ENCODE measurements around the gene OPN3.

The OPN3 gene

DNA sequence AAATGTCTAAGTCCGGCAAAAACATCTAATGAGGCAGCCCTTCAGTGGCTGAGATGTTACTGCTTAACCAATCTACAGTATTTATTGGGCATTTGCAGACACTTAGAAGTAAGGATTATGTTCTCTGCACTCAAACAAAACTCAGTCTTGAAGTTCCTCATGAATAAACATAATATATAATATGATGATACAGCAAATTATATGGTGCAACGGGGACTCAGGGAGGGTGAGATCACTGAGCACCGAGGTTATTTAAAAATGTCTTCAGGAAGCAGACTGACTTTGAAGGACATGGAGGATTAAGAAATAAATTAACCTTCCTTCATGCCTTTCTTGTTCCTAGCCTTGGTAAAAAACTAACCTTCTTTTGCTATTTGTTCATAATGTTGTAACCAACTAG lies 39.8 kb upstream of the OPN3 start:
- H3K4me3 ChIP-seq (ENCODE audit: low read depth, low read length), result no peak overlapping the region
- no peaks in the 10 kb centered on the region for H3K4me1 ChIP-seq
- TF ChIP-seq CTCF (IDR thresholded peaks at IDR 0.05), result no peak
- no peak overlapping the region for H3K9ac ChIP-seq
- no peak overlapping the region for H2AFZ ChIP-seq
- no peaks in the 10 kb centered on the region for H3K9me3 ChIP-seq (ENCODE audit: control insufficient read depth, low read length)
- H3K79me2 ChIP-seq, result no peaks in the 10 kb centered on the region
- no peaks in the 10 kb centered on the region for H3K27me3 ChIP-seq (ENCODE audit: control insufficient read depth, insufficient read depth, low read length)
- no peak overlapping the region for H3K27ac ChIP-seq
- H3K4me2 ChIP-seq (ENCODE audit: low read length), result no peak overlapping the region
- no peaks in the 10 kb centered on the region for H3K36me3 ChIP-seq (ENCODE audit: control insufficient read depth, insufficient read depth, low read length)

DNA sequence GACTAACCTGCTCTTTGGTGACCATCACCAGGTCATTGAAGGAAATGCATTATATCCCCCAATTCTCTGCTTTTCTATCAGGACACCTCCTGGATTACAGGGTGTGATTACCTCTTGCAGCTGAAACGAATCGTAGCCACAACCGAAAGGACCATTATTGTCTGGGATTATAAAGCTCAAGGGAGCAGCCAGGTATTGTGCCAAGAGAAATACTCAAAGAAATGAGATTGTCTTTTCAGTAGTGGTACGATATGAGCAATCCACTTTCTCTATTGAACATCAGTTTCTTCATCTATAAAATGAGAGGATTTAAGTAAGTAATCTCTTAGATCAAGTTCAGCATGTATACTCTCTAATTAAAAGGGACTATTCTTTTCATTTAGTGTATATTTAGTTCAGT lies 39.2 kb upstream of the OPN3 start:
- H3K9me3 ChIP-seq (ENCODE audit: control insufficient read depth, low read length), result no peaks in the 10 kb centered on the region
- no peaks in the 10 kb centered on the region for H3K27me3 ChIP-seq (ENCODE audit: control insufficient read depth, insufficient read depth, low read length)
- no peak overlapping the region for H3K4me2 ChIP-seq (ENCODE audit: low read length)
- no peak overlapping the region for H3K4me3 ChIP-seq (ENCODE audit: low read depth, low read length)
- no peaks in the 10 kb centered on the region for H3K79me2 ChIP-seq
- no peak for TF ChIP-seq CTCF (IDR thresholded peaks at IDR 0.05)
- H3K27ac ChIP-seq, result no peak overlapping the region
- H3K36me3 ChIP-seq (ENCODE audit: control insufficient read depth, insufficient read depth, low read length), result no peaks in the 10 kb centered on the region
- H3K4me1 ChIP-seq, result no peaks in the 10 kb centered on the region
- H3K9ac ChIP-seq, result no peak overlapping the region
- no peak overlapping the region for H2AFZ ChIP-seq

DNA sequence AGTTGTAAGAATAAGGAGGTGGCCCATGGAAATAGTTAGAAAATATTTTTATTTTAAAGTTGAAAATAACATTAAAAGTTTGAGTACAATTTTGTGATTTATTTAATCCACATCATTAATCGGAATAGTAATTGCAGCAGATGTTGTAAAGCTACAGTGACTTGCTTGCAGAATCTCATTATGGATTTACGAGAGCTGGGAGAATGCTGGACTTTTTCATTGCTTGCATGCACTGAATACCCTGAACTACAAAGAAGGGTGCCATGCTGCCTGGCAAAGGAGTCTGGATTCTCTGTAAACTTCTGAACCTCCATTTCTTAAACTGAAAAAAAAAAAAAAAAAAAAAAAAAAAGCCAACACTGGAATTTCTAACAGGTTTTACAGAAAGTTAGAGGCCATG lies 38.4 kb upstream of the OPN3 start:
- Histone ChIP-seq H3K79me2 (no peaks in the 10 kb centered on the region), H3K4me1 (no peaks in the 10 kb centered on the region), H3K9me3 (ENCODE audit: control insufficient read depth, low read length) (no peaks in the 10 kb centered on the region), H3K36me3 (ENCODE audit: control insufficient read depth, insufficient read depth, low read length) (no peaks in the 10 kb centered on the region), H3K9ac (no peak overlapping the region), H2AFZ (no peak overlapping the region), H3K27ac (no peak overlapping the region), H3K4me3 (ENCODE audit: low read depth, low read length) (no peak overlapping the region), H3K4me2 (ENCODE audit: low read length) (no peak overlapping the region), H3K27me3 (ENCODE audit: control insufficient read depth, insufficient read depth, low read length) (no peaks in the 10 kb centered on the region)
- no peak for TF ChIP-seq CTCF (IDR thresholded peaks at IDR 0.05)

GRCh38 chr1:241677201-241677600 lies 37.0 kb upstream of the OPN3 start:
- Histone ChIP-seq H3K4me2 (ENCODE audit: low read length) (no peak overlapping the region), H3K36me3 (ENCODE audit: control insufficient read depth, insufficient read depth, low read length) (no peaks in the 10 kb centered on the region), H3K27me3 (ENCODE audit: control insufficient read depth, insufficient read depth, low read length) (no peaks in the 10 kb centered on the region), H2AFZ (no peak overlapping the region), H3K9ac (no peak overlapping the region), H3K4me1 (no peaks in the 10 kb centered on the region), H3K4me3 (ENCODE audit: low read depth, low read length) (no peak overlapping the region), H3K9me3 (ENCODE audit: control insufficient read depth, low read length) (no peaks in the 10 kb centered on the region), H3K79me2 (no peaks in the 10 kb centered on the region), H3K27ac (no peak overlapping the region)
- TF ChIP-seq CTCF (IDR thresholded peaks at IDR 0.05), result no peak

DNA sequence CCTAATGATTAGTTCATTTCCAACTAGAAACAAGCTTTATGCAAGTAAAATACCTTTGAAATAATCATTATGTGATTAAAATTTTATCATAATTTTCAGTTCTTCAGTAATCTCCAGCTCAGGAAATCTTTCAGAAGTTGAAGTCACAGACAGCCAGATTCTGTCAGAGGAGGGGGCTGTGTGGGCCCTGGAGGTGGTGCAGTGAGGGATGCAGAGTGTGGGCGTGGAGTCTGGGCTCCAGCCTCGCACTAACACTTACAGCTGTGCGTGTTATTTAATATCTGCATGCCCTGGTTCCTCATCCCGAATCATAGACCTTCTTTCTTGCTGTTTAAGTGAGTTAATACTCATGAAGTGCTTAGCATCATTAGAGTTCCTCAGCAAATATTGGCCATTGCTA lies 35.8 kb upstream of the OPN3 start:
- H3K79me2 ChIP-seq, result no peaks in the 10 kb centered on the region
- no peak overlapping the region for H3K4me2 ChIP-seq (ENCODE audit: low read length)
- no peaks in the 10 kb centered on the region for H3K36me3 ChIP-seq (ENCODE audit: control insufficient read depth, insufficient read depth, low read length)
- no peak overlapping the region for H3K9ac ChIP-seq
- H3K27ac ChIP-seq, result no peak overlapping the region
- no peaks in the 10 kb centered on the region for H3K4me1 ChIP-seq
- H3K27me3 ChIP-seq (ENCODE audit: control insufficient read depth, insufficient read depth, low read length), result no peaks in the 10 kb centered on the region
- no peaks in the 10 kb centered on the region for H3K9me3 ChIP-seq (ENCODE audit: control insufficient read depth, low read length)
- TF ChIP-seq CTCF (IDR thresholded peaks at IDR 0.05), result no peak
- H3K4me3 ChIP-seq (ENCODE audit: low read depth, low read length), result no peak overlapping the region
- H2AFZ ChIP-seq, result no peak overlapping the region

All from parathyroid adenoma (tissue), 2 donors.